ENCODE measurements around the gene REPIN1.

GRCh38 chr7:150330211-150330885 is 38.3 kb upstream of the REPIN1 start:
- no peak for TF ChIP-seq CTCF (IDR thresholded peaks at IDR 0.05)
- no peak for TF ChIP-seq EZH2 (IDR thresholded peaks at IDR 0.05; ENCODE audit: borderline replicate concordance, insufficient read depth, low read depth, low read length, poor library complexity, severe bottlenecking)
